WI38 (cell line): ENCODE measurements around the gene SYNGAP1.

ENCODE experiments used
- H3K4me3 ChIP-seq: 2 replicates; pipeline ENCODE4 v1.5.1; 2011; ENCODE audit warnings: low read depth, mild to moderate bottlenecking, control low read depth, low read length
- CTCF ChIP-seq: IDR thresholded peaks from 2 replicates; pipeline ENCODE4 v1.5.1; 2012; ENCODE audit warnings: low read depth, mild to moderate bottlenecking, control low read depth, low read length

SYNGAP1 gene

GRCh38 chr6:33413241-33414120 lies 6.4 kb upstream of the SYNGAP1 start:
- H3K4me3 ChIP-seq, result no peak overlapping the region
- no peak for TF ChIP-seq CTCF

GRCh38 chr6:33414592-33415271 lies 5.1 kb upstream of the SYNGAP1 start:
- H3K4me3 ChIP-seq, result no peak overlapping the region
- TF ChIP-seq CTCF, result peak; percentile 45; the same call in 1 of the 2 replicates

- H3K4me3 ChIP-seq, result peak overlapping the region; percentile 66
- no peak for TF ChIP-seq CTCF
Observed at GRCh38 chr6:33415831-33416230, 4.0 kb upstream of the SYNGAP1 start.

GRCh38 chr6:33416386-33417127 lies 3.3 kb upstream of the SYNGAP1 start:
- no peak for TF ChIP-seq CTCF
- peak overlapping the region; percentile 66 for H3K4me3 ChIP-seq

- peak overlapping the region; percentile 66 for H3K4me3 ChIP-seq
Observed at GRCh38 chr6:33417128-33417902, 2.5 kb upstream of the SYNGAP1 start.

More at GRCh38 chr6:33417128-33417902, 2.5 kb upstream of the SYNGAP1 start:
- TF ChIP-seq CTCF, result no peak
